H1 (cell line): ENCODE results near the gene PRDM10. TPM values are rescaled to one million over a fixed set of nuclear protein-coding genes. Genes with fewer than 3 reads are reported as not detected.

Experiments
- CTCF ChIA-PET: fragments of 300-600 bp; sonication (Branson Sonifier 250); formaldehyde crosslinking; loops from one replicate; lab custom pipeline; 2021; ENCODE audit not compliant: partially characterized antibody; lab: Charles Lee
- POLR2A ChIA-PET: fragments of 300-600 bp; sonication (Branson Sonifier 250); formaldehyde crosslinking; loops from one replicate; lab custom pipeline; 2021; ENCODE audit warnings: inconsistent platforms; ENCODE audit not compliant: partially characterized antibody; lab: Charles Lee
- DNase-seq, 2 experiments: peaks; one replicate each; pipeline versions ENCODE4 v3.0.0 to v3.0.0-alpha.2; 2010 to 2022; ENCODE audit warnings: low spot score in 2 of 2, low read depth in 1 of 2, mixed read lengths in 1 of 2
- FAIRE-seq: peaks from 2 replicates; lab custom pipeline; 2011; peaks lifted over from hg19 to GRCh38; lab: Jason Lieb, UNC
- H2AFZ ChIP-seq: 2 replicates; pipeline ENCODE4 v1.8.1; 2012; ENCODE audit warnings: low read length, inconsistent platforms
- H2AK5ac ChIP-seq: 2 replicates; pipeline ENCODE4 v1.6.1; 2013; ENCODE audit warnings: low read depth, low read length
- H2BK120ac ChIP-seq: replicated peaks from 2 replicates; pipeline ENCODE3; 2013; ENCODE audit warnings: low read depth, low read length, inconsistent platforms
- H2BK12ac ChIP-seq: 2 replicates; pipeline ENCODE4 v1.6.1; 2013; ENCODE audit warnings: low read depth, low read length
- H2BK15ac ChIP-seq: 2 replicates; pipeline ENCODE4 v1.6.1; 2013; ENCODE audit warnings: low read length
- H2BK20ac ChIP-seq: 2 replicates; pipeline ENCODE4 v1.6.1; 2013; ENCODE audit warnings: low read length
- H2BK5ac ChIP-seq: 2 replicates; pipeline ENCODE4 v1.6.1; 2013; ENCODE audit warnings: low read depth, low read length
- H3K14ac ChIP-seq: 2 replicates; pipeline ENCODE4 v1.6.1; 2013; ENCODE audit warnings: inconsistent platforms; ENCODE audit not compliant: insufficient read length
- H3K18ac ChIP-seq: 2 replicates; pipeline ENCODE4 v1.6.1; 2013; ENCODE audit warnings: low read length; ENCODE audit errors: extremely low read depth
- H3K23ac ChIP-seq: 2 replicates; pipeline ENCODE4 v1.6.1; 2013; ENCODE audit warnings: inconsistent platforms; ENCODE audit not compliant: insufficient read length
- H3K23me2 ChIP-seq: 2 replicates; pipeline ENCODE4 v1.6.1; 2013; ENCODE audit warnings: low read depth, low read length
- H3K27ac ChIP-seq: 2 replicates; pipeline ENCODE4 v1.6.1; 2011; ENCODE audit warnings: low read depth, low read length, inconsistent platforms
- H3K27me3 ChIP-seq, 4 experiments: replicated peaks in 1 of 4; 1 replicate in 1 of 4; 2 replicates in 3 of 4; pipeline versions ENCODE4 v1.6.1 to v1.8.1; 2011 to 2013; ENCODE audit warnings: low read length in 3 of 4, mild to moderate bottlenecking in 3 of 4, inconsistent platforms in 2 of 4, mixed read lengths in 2 of 4, moderate library complexity in 1 of 4; ENCODE audit not compliant: control insufficient read depth in 3 of 4, insufficient read depth in 3 of 4; ENCODE audit errors: extremely low read depth in 1 of 4
- H3K36me3 ChIP-seq, 4 experiments: 2 replicates each; pipeline versions ENCODE4 v1.6.1 to v1.8.1; 2011 to 2013; ENCODE audit warnings: mild to moderate bottlenecking in 4 of 4, low read length in 3 of 4, moderate library complexity in 2 of 4, control low read depth in 1 of 4, inconsistent platforms in 1 of 4; ENCODE audit not compliant: insufficient read depth in 4 of 4, control insufficient read depth in 2 of 4
- H3K4ac ChIP-seq: replicated peaks from 2 replicates; pipeline ENCODE3; 2013; ENCODE audit warnings: low read length, low read depth, mixed read lengths, inconsistent platforms; ENCODE audit not compliant: insufficient read length
- H3K4me1 ChIP-seq, 4 experiments: replicated peaks in 1 of 4; 1 replicate in 1 of 4; 2 replicates in 3 of 4; pipeline versions ENCODE4 v1.6.1 to v1.8.1; 2011 to 2013; ENCODE audit warnings: low read length in 3 of 4, inconsistent platforms in 2 of 4, mixed read lengths in 1 of 4; ENCODE audit not compliant: insufficient read depth in 4 of 4, control insufficient read depth in 3 of 4
- H3K4me2 ChIP-seq, 2 experiments: 2 replicates each; pipeline versions ENCODE4 v1.6.1 to v1.8.1; 2011 to 2013; ENCODE audit warnings: low read depth in 2 of 2, low read length in 2 of 2, control low read depth in 1 of 2, inconsistent platforms in 1 of 2, mild to moderate bottlenecking in 1 of 2; ENCODE audit not compliant: insufficient read depth in 1 of 2
- H3K4me3 ChIP-seq, 4 experiments: fragments of 200-600, 300-600 bp in 1 of 4; sonication (generic), shearing (Covaris generic), sonication (Bioruptor Twin) in 1 of 4; 2 replicates each; pipeline versions ENCODE4 v1.5.1 to v1.8.1; 2011 to 2016; ENCODE audit warnings: low read length in 4 of 4, low read depth in 3 of 4, control low read depth in 2 of 4, inconsistent platforms in 2 of 4, mild to moderate bottlenecking in 2 of 4, mixed read lengths in 1 of 4, moderate library complexity in 1 of 4; ENCODE audit not compliant: insufficient read depth in 2 of 4; ENCODE audit errors: extremely low read depth in 1 of 4
- H3K56ac ChIP-seq: replicated peaks from 2 replicates; pipeline ENCODE3; 2013; ENCODE audit warnings: low read depth, mild to moderate bottlenecking, mixed read lengths, low read length, inconsistent platforms; ENCODE audit not compliant: insufficient read length
- H3K79me1 ChIP-seq: 2 replicates; pipeline ENCODE4 v1.6.1; 2013; ENCODE audit warnings: low read depth, low read length, control low read depth
- H3K79me2 ChIP-seq, 2 experiments: 2 replicates each; pipeline versions ENCODE4 v1.6.1 to v1.8.1; 2012 to 2013; ENCODE audit warnings: low read length in 2 of 2, mild to moderate bottlenecking in 2 of 2, inconsistent platforms in 1 of 2; ENCODE audit not compliant: insufficient read depth in 2 of 2, control insufficient read depth in 1 of 2
- H3K9ac ChIP-seq, 4 experiments: replicated peaks in 1 of 4; 1 replicate in 1 of 4; 2 replicates in 3 of 4; pipeline versions ENCODE4 v1.6.1 to v1.8.1; 2011 to 2013; ENCODE audit warnings: low read depth in 3 of 4, low read length in 3 of 4, control low read depth in 2 of 4, mild to moderate bottlenecking in 2 of 4, moderate library complexity in 2 of 4, inconsistent platforms in 1 of 4; ENCODE audit errors: extremely low read depth in 1 of 4
- H3K9me3 ChIP-seq, 2 experiments: 2 replicates each; pipeline versions ENCODE4 v1.6.1 to v1.8.1; 2012 to 2013; ENCODE audit warnings: mild to moderate bottlenecking in 2 of 2, moderate library complexity in 2 of 2, control low read depth in 1 of 2, inconsistent platforms in 1 of 2, low read depth in 1 of 2, low read length in 1 of 2, mixed read lengths in 1 of 2; ENCODE audit not compliant: insufficient read depth in 2 of 2
- H4K20me1 ChIP-seq, 2 experiments: replicated peaks in 1 of 2; 2 replicates each; pipeline versions ENCODE3 to v1.8.1; 2011 to 2013; ENCODE audit warnings: inconsistent platforms in 2 of 2, low read length in 2 of 2, mild to moderate bottlenecking in 1 of 2; ENCODE audit not compliant: insufficient read depth in 2 of 2, control insufficient read depth in 1 of 2
- H4K5ac ChIP-seq: 2 replicates; pipeline ENCODE4 v1.6.1; 2013; ENCODE audit warnings: low read length, low read depth, mixed read lengths, inconsistent platforms; ENCODE audit not compliant: insufficient read length
- H4K8ac ChIP-seq: 2 replicates; pipeline ENCODE4 v1.8.0; 2013; ENCODE audit warnings: mild to moderate bottlenecking, moderate library complexity, low read length, inconsistent platforms; ENCODE audit not compliant: insufficient read depth; ENCODE audit errors: extremely low read depth
- H4K91ac ChIP-seq: replicated peaks from 2 replicates; pipeline ENCODE3; 2013; ENCODE audit warnings: low read length, mixed read lengths, inconsistent platforms; ENCODE audit not compliant: insufficient read length
- BCL11A ChIP-seq, 2 experiments: IDR thresholded peaks; one replicate each; pipeline ENCODE4 v1.6.1; 2011; ENCODE audit warnings: low read depth in 2 of 2, low read length in 2 of 2, mild to moderate bottlenecking in 2 of 2
- BRCA1 ChIP-seq: IDR thresholded peaks from 2 replicates; pipeline ENCODE4 v1.6.1; 2012; ENCODE audit warnings: low read depth, low read length, improper control_type of control experiment
- CHD2 ChIP-seq: IDR thresholded peaks from 2 replicates; pipeline ENCODE4 v1.6.1; 2012; ENCODE audit warnings: low read length, improper control_type of control experiment
- CTBP2 ChIP-seq: IDR thresholded peaks from 2 replicates; pipeline ENCODE4 v1.7.0; 2011; ENCODE audit warnings: borderline replicate concordance, mild to moderate bottlenecking, moderate library complexity, mixed read lengths, low read length; ENCODE audit not compliant: insufficient read depth, insufficient read length
- KDM4A ChIP-seq: IDR thresholded peaks from one replicate; pipeline ENCODE4 v1.7.1; 2012; ENCODE audit warnings: low read depth, mild to moderate bottlenecking, moderate library complexity, low read length, inconsistent platforms; ENCODE audit not compliant: severe bottlenecking
- NRF1 ChIP-seq: IDR thresholded peaks from 2 replicates; pipeline ENCODE4 v1.6.1; 2011; ENCODE audit warnings: mild to moderate bottlenecking, low read depth, low read length, improper control_type of control experiment
- PHF8 ChIP-seq: fragments of 200-600 bp; sonication (generic); conservative IDR thresholded peaks from 2 replicates; pipeline ENCODE4 v1.7.1; 2012; ENCODE audit warnings: low read depth, mild to moderate bottlenecking, inconsistent platforms, low read length, moderate library complexity
- POLR2A ChIP-seq, 2 experiments: IDR thresholded peaks; 1 replicate in 1 of 2; 2 replicates in 1 of 2; pipeline ENCODE4 v1.6.1; 2011; ENCODE audit warnings: low read depth in 2 of 2, low read length in 2 of 2, mild to moderate bottlenecking in 2 of 2; ENCODE audit errors: control extremely low read depth in 1 of 2
- SIX5 ChIP-seq: IDR thresholded peaks from 2 replicates; pipeline ENCODE4 v1.6.1; 2011; ENCODE audit warnings: mild to moderate bottlenecking, low read depth, low read length
- WGBS, 2 experiments: shearing (Covaris generic) in 1 of 2; methylation state at CpG; one replicate each; pipeline versions ENCODE4 v1.1.6 to v1.1.7; 2013 to 2015; ENCODE audit warnings: low lambda C conversion rate in 2 of 2, mixed read lengths in 2 of 2, inconsistent platforms in 1 of 2, low coverage in 1 of 2, missing lambda C conversion rate in 1 of 2; ENCODE audit not compliant: insufficient replicate concordance in 2 of 2, insufficient coverage in 1 of 2, insufficient read length in 1 of 2; ENCODE audit errors: extremely low coverage in 1 of 2, missing lambda C conversion rate in 1 of 2; 5-methylcytosine and 5-hydroxymethylcytosine counted together
- polyA plus RNA-seq, 7 experiments: library from polyadenylated mRNA; depleted of rRNA in 3 of 7; stranded (reverse) in 5 of 7; unstranded in 2 of 7; fragments of >200 nt in 5 of 7; fragments of 200-250 nt in 2 of 7; gene quantifications; 1 replicate in 5 of 7; 2 replicates in 1 of 7; 4 replicates in 1 of 7; pipeline versions ENCODE4 v1.2.1 to v1.2.3, GENCODE V29; 2011 to 2013; ENCODE audit warnings: missing spikeins in 2 of 7, mixed read lengths in 2 of 7
- total RNA-seq: library from RNA; stranded (reverse); fragmentation: NEBNext Ultra II Directional; extraction: Animal tissue kit (Norgen Biotek cat#: 25700); gene quantifications from 2 replicates; pipeline ENCODE4 v1.2.1, GENCODE V29; 2021

PRDM10 gene
- total and polyA plus RNA-seq, 2 of the 8 experiments (the other 6 are each of a cell fraction or from before 2014, with no cell fraction given), result 15.5 to 19.2 TPM

GRCh38 chr11:129928923-129929692, 73.5 kb downstream of the PRDM10 start:
- no peak overlapping the region for H2BK12ac ChIP-seq
- no peak overlapping the region for H2BK5ac ChIP-seq
- no peak overlapping the region for H3K27ac ChIP-seq
- H3K4me3 ChIP-seq, result no peak overlapping the region
- H2AK5ac ChIP-seq, result no peak overlapping the region
- H2BK20ac ChIP-seq, result no peak overlapping the region
- H4K8ac ChIP-seq, result no peak overlapping the region
- FAIRE-seq (no peak), DNase-seq (no peak)
- ChIA-PET CTCF (interaction anchor here (1.1 to 1.7 kb wide), 2 partner anchors 203 to 217 kb away, joined by 5 read pairs; no protein-coding TSS in a partner anchor), POLR2A (no interaction called here)
- no peak overlapping the region for H4K91ac ChIP-seq
- H3K4me2 ChIP-seq, result no peak overlapping the region
- H3K27me3 ChIP-seq, result no peaks in the 10 kb centered on the region
- no peaks in the 10 kb centered on the region for H3K9me3 ChIP-seq
- no peak overlapping the region for H3K56ac ChIP-seq
- no peak overlapping the region for H3K9ac ChIP-seq
- H3K4me1 ChIP-seq, result peaks cover 0 to 4% (median 2%) of the 10 kb centered on the region in 4 experiments; a peak in 2 of 7 replicates
- TF ChIP-seq BRCA1, result no peak
- no peak for TF ChIP-seq NRF1
- TF ChIP-seq KDM4A, result no peak
- no peak for TF ChIP-seq SIX5
- TF ChIP-seq CTBP2, result no peak
- TF ChIP-seq PHF8, result no peak
- no peak for TF ChIP-seq CHD2
- TF ChIP-seq BCL11A (IDR thresholded peaks at IDR 0.05; ENCODE audit: low read depth in 2 of 2, low read length in 2 of 2), result no peak
- no peak for TF ChIP-seq POLR2A (IDR thresholded peaks at IDR 0.05; ENCODE audit: control extremely low read depth in 1 of 2, low read depth in 2 of 2, low read length in 2 of 2)
- H2BK15ac ChIP-seq, result no peak overlapping the region
- H3K18ac ChIP-seq, result no peak overlapping the region
- peaks cover 0 to 22% (median 9%) of the 10 kb centered on the region in 4 experiments; a peak in 5 of 8 replicates for H3K36me3 ChIP-seq
- H3K14ac ChIP-seq, result no peak overlapping the region
- 95% methylated on average over 3 of the region's 3 CpGs; no CpG with 5 or more reads in 1 of the 2 experiments for WGBS, 2 experiments
- H3K4ac ChIP-seq, result no peak overlapping the region
- H2BK120ac ChIP-seq, result no peak overlapping the region
- H3K23ac ChIP-seq, result no peak overlapping the region
- no peaks in the 10 kb centered on the region for H3K79me2 ChIP-seq
- no peaks in the 10 kb centered on the region for H3K23me2 ChIP-seq
- no peak overlapping the region for H4K5ac ChIP-seq
- no peaks in the 10 kb centered on the region for H3K79me1 ChIP-seq
- H2AFZ ChIP-seq, result no peak overlapping the region
- no peaks in the 10 kb centered on the region for H4K20me1 ChIP-seq
